Measurements from ENCODE around the gene ARL17B.
"Not testable (repeated sequence)": the region's sequence is repeated elsewhere in the genome, so short reads cannot be mapped to it uniquely, and the experiment has no call there.

GRCh38 chr17:46243505-46243904 lies 118.1 kb downstream of the ARL17B start:
- TF ChIP-seq CTCF (IDR thresholded peaks at IDR 0.05; ENCODE audit: low read depth, low read length, poor library complexity, severe bottlenecking); EZH2phosphoT487 (IDR thresholded peaks at IDR 0.05; ENCODE audit: borderline replicate concordance, low read length): not testable (repeated sequence)
